HG02642 (cell line): ENCODE results near the gene TBCD.

Experiments used
- ATAC-seq: cut with Tn5 transposase; IDR thresholded peaks from one replicate; pipeline ENCODE4 v1.9.1; 2021; ENCODE audit warnings: mild to moderate bottlenecking; ENCODE audit not compliant: unreplicated experiment, poor library complexity

Gene TBCD

DNA sequence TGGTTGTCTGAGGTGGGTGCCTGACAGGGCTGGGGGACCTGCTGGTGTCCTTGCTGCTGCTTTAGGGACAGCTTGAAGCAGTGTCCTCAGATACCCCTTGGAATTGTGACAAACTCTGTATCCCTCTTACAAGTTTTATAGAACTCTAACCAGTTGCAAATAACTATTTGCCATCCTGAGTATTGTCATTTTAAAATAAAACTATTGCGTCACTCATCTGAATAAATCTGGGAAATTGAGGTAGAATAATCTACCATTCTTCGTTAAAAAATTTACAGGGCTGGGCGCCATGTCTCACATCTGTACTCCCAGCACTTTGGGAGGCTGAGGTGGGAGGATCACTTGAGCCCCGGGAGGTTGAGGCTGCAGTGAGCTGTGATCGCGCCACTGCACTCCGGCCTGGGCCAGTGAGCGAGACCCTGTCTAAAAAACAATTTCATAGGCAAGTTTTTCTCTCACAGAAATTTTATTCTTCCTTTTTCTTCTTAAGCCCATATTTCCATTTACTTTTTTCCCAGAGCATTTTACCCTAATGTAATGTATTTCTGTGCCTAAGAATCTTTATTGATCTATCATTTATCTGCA is 73.8 kb downstream of the TBCD start:
- no peak for ATAC-seq

DNA sequence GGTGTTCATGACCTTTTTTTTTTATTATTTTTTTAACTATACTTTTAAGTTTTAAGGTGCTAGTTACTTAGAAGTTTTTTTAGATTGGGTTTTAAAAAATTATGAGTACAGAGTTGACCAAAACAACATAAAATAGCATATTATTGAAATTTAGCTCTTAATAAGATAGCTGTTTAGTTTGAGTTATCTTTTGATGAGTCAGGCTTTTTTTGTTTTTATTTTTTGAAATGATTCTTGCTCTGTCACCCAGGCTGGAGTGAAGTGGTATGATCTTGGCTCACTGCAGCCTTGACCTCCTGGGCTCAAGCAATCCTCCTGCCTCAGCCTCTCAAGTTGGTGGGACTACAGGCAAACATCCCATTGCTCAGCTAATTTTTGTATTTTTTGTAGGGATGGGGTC is 74.3 kb downstream of the TBCD start:
- ATAC-seq: no peak

GRCh38 chr17:82826956-82827355 is 75.1 kb downstream of the TBCD start:
- no peak for ATAC-seq

- no peak for ATAC-seq
Observed at GRCh38 chr17:82828875-82829487, 77.1 kb downstream of the TBCD start.

- no peak for ATAC-seq
Observed at GRCh38 chr17:82830249-82830661, 78.4 kb downstream of the TBCD start.

GRCh38 chr17:82831041-82831817 is 79.4 kb downstream of the TBCD start:
- no peak for ATAC-seq

- no peak for ATAC-seq
Observed at GRCh38 chr17:82831818-82832200, 79.9 kb downstream of the TBCD start.

GRCh38 chr17:82832411-82832810 is 80.5 kb downstream of the TBCD start:
- ATAC-seq: no peak

DNA sequence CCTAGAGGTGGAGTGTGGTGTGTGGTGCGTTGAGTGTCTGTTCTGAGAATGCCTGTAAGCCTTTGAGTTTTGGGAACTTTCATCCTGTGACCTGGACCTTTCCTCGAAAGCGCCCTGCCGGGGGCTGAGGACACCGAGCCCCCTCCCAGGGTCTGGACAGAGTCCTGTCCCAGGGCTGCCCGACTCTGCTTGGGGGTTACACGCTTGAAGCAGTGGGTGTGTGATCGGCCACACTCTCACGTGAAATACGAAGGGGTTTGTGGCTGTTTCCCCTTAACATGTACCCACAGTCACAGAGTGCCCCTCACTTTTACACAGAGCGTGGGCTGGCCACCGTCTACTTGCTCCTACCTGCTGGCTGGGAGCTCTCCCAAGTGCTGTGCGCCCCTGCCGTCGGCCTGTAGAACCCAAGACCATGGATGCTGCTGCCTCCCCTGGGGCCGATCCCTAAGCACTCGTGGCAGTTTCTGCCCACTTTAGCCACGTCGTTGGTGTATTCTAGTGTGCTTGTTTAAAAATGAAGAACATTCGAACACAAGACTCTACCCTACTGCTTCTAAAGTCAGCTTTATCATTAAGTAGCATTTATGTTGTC is 81.1 kb downstream of the TBCD start:
- no peak for ATAC-seq

DNA sequence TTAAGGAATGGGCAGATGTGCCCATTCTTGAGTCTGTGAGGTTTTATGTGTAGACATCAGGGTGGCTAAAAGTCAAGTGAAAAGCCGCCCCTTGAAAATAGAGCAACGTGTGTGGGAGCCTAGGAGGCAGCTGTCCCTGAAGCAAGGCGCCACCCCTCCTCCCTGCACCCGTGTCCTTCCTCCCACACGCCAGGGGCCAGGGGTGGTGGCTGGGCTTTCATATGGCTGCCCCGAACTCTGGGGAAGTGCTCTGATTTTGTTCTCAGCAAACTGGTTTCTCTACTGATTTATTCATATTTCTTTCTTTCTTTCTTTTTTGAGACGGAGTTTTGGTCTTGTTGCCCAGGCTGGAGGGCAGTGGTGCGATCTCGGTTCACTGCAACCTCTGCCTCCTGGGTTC is 83.3 kb downstream of the TBCD start:
- no peak for ATAC-seq

DNA sequence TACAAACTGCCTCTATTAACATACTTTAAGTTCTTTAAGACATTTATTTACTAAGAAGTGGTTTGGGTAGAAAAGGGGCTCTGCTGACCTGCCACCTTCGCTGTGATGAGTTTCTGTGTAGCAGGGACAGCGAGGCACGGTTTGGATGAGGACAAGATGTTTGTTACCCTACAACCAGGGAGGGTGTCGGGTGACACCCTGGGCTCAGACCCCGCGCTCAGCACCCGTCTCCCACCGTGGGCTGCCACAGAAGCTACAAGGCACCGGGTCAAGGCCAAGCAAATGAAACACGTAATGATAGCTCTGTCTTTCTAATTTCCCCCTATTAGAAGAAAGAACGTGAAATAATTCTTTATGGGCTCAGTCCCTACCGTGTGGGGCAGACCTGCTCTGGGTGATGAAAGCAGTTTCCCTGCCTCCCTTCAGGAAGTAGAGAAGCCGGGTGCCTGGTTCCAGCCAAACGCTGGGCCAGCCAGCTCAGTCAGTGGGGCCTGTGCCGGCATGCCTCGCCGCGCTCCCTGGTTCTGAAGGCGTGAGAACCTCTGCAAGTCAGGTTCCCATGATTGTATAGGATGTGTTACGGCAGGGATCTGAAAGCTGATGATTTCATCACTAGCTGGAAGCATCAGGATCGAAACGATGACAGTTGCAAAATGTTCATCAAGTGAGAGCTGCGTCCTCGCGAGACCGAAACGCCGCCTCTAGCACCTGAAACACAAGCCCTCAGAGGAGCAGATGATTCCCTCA is 84.1 kb downstream of the TBCD start:
- ATAC-seq: no peak

DNA sequence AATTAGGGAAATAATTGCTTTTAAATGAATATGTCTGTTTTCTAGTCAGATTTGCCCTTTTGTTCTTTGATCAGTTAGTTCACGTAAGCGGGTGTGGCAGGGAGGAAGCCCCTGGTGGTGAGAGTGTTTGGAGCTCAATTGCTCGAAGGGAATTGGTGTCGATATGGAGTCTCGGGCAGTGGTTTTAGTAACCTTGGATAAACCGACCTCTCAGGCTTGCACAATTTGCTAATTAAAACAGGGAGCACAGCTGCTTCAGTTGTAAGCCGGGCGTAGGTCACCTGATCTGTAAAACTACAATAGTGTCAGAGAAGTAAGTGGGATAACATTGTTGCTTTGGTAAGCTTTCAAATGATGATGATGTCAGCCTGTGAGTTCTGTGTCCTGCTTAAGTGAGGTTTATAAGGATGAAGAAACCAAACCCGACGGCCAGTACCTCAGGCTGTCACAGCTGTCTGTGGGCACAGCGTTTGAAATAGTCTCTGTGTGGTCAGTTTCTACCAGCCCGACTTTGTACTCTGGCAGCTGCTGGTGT is 85.0 kb downstream of the TBCD start:
- ATAC-seq: no peak

DNA sequence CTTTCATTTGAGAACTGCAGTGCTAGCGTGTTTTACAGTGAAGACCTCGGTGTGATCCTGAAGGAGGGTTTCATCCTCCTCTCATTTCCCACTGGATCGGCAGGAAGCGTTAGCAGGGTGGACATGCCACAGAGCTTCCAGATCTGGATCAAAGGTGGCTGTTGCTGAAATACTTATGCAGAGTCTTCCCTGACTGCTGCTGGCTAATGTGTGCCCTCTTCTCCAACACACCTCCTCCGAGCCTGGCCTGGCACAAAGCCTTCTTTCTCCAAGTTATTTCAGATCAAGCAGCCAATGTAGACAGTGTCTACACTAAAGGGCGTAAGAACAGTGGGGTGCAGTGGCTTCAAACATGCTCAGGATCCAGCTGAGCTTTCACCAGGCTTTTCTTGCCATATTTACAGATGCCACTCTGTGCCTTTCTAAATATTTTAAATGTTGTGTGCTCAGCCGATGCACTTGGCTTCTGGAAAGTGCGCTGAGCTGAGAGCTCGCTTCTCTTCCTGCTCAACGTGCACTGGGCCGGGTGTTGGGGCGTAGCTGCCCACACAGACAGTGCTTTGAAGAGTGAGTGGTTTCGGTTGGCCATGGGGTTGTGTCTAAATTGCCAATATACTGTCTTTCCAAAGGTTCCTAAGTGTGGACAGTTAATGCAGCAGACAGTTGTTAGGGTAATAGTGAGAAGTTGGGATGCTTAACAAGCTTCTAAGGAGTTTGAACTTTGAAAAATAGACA is 85.9 kb downstream of the TBCD start:
- no peak for ATAC-seq

DNA sequence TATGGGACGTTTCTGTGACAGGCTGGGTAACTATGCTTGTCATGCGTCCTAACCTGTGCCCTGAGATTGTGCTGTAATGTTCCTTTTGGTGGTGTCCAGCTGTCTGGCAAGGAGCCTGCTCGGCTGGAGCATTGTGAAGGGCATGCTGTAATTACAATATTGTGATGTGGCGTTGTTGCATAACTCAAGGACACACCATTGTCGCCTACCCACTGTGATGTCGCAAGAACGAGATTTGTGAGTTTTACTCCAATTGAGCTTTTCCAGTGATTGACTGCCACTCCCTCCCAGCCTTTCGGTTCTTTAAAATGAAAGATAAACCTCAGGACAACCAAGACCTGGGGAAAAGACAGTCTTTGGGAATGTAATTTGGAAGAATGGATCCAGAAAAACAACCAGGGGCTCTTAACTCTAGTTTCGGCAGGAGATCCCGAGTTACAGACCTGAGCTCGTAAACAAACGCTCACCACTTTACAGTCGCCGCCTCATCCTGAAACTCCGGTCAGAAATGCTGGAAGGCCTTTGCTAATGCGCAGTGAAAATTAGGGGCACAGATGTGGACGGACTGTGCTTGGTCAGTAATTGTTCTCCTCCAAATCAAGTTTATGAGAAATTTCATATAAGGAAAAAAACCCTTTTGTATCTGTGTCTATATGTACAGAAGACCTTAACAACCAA is 86.7 kb downstream of the TBCD start:
- ATAC-seq: no peak

GRCh38 chr17:82839617-82840292 is 87.9 kb downstream of the TBCD start, which contains the start of gene ZNF750:
ZNF750 (minus strand) TSS chr17:82840022; CDS start chr17:82832454, 7,568 bp downstream.
- ATAC-seq: no peak

DNA sequence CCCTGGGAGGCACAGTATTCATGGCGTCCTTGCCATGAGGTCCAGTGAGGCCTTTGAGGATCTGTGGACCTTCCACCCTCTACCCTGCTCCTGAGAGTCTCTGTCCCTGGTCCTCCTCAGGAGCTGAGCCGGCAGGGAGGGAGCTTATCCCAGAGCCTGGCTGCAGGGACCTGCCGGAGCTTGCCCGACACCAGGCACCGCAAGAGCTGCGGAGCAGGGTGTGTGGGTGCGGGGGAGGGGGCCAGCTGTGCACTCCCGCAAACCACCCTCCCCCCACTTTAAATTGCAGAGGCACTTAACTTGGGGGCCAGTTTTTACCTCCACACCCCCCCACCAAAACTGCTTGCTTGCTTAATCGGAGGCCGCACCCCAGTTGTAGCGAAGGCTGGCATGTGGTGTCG is 88.6 kb downstream of the TBCD start:
- no peak for ATAC-seq

GRCh38 chr17:82841921-82842596 is 90.2 kb downstream of the TBCD start:
- ATAC-seq: no peak
